Measurements from ENCODE around the gene RANGRF.
A peak's percentile ranks its signal among the peaks of the same experiment; 100 is the strongest.

The RANGRF gene

DNA sequence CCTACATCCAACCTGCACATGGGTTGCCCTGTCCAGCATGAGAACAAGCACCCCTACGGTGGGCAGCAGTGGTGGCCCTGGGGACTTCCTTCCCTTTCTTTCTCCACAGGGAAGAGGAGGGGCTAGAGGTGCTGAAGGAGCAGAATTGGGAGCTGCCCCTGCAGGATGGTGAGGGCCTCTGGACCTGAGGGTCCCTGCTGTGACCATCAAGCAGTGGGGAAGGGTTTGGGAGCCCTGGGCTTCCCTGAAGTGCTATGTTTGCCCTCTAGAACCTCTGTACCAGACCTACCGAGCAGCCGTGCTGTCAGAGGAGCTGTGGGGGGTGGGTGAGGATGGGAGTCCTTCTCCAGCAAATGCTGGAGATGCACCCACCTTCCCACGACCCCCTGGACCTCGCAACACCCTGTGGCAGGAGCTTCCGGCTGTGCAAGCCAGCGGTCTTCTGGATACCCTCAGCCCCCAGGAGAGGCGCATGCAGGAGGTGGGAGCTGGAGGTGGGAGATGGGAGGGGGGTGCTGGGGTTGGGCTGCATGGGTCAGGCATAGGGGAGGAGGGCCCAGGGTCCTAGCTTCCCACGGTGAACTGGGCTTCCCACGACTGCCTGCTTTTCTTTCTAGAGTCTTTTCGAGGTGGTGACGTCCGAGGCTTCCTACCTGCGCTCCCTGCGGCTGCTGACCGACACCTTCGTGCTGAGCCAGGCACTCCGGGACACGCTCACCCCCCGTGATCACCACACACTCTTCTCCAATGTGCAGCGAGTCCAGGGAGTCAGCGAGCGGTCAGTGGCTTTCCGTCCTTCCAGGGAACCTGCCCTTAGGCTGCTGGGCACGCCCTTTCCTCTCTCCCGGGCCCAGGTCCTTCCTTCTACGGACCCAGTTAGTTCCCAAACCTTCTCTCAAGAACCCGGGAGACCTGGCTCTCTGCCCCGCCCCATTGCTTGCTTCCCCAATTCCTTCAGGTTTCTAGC is 26.6 kb downstream of the RANGRF start:
- DNase-seq (ENCODE audit: low spot score): no peak

DNA sequence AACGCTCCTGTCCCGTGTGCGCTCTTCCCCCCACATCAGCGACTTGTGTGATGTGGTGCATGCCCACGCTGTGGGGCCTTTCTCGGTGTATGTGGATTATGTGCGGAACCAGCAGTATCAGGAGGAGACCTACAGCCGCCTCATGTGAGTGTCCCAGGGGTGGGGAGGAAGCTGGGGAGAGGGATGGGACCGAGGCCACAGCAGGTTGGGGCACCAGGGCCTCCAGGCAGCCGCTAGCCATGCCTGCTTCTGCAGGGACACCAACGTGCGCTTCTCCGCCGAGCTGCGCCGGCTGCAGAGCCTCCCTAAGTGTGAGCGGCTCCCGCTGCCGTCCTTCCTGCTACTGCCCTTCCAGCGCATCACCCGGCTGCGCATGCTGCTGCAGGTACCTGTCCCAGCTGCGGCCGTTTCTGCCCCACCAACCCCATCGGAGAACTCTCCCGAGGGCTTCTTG is 27.3 kb downstream of the RANGRF start:
- no peak for DNase-seq (ENCODE audit: low spot score)

DNA sequence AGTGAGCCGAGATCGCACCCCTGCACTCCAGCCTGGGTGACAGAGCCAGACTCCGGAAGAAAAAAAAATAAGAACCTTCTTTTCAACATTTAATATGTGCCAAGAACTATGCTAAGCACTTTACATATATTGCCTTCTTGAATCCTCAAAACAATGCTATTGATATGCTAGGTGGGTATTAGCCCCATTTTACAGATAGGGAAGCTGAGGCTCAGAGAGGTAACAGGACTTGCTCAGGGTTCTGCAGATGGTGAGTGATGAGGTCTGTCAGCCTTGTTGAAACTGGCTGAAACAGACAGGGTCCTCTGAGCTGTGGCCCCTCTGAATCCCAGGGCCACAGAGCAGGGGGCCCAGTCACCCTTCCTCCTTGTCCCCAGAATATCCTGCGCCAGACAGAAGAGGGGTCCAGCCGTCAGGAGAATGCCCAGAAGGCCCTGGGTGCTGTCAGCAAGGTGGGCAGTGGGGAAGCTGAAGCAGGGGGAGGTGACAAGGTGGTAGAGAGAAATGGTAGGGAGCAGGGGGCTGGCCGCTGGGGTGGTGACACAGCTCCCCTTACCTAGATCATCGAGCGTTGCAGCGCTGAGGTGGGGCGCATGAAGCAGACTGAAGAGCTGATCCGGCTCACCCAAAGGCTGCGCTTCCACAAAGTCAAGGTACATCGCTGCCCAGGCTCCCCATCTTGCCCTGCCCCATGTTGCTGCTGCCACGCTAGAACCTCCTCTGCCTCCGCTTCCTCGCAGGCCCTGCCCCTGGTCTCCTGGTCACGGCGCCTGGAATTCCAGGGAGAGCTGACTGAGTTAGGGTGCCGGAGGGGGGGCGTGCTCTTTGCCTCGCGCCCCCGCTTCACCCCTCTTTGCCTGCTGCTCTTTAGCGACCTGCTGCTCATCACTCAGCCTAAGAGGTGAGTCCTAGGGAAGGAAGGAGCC is 29.8 kb downstream of the RANGRF start:
- no peak for DNase-seq (ENCODE audit: low spot score)

DNA sequence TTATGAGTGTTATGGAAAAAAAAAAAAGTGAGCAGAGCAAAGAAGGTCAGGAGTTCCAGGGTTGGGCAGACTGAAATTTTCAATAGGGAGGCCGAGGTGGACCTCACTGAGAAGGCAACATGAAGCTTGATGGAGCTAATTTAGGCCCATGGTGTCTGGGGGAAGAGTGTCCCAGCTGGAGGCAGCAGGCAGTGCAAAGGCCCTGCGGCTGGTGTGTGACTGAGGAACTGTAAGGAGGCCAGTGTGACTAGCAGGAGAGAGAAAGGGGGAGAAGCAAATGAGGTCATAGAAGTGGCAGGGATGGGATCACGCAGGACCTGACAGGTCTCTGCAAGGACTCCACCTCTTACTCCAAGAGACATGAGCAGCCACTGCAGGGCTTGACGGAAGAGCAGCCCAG is 31.8 kb downstream of the RANGRF start:
- DNase-seq (ENCODE audit: low spot score): no peak

DNA sequence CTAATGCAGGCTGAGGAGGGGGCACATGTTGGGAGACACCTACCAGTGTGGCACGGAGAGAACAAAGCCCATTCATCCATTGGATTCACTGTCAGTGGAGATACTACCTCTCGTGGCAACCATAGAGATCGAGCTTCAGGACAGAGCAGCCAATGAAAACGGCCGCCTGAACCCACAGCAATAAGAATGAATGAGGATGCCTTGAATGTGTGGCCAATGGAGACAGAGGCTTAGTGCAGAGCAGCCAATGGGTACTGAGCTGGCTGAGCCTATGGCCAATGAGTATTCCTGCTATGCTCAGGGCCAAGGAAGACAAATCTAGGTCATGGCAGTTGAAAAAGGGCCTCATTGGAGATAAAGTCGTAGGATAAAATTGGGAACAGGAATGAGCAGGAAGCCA is 32.5 kb downstream of the RANGRF start:
- no peak for DNase-seq (ENCODE audit: low spot score)

DNA sequence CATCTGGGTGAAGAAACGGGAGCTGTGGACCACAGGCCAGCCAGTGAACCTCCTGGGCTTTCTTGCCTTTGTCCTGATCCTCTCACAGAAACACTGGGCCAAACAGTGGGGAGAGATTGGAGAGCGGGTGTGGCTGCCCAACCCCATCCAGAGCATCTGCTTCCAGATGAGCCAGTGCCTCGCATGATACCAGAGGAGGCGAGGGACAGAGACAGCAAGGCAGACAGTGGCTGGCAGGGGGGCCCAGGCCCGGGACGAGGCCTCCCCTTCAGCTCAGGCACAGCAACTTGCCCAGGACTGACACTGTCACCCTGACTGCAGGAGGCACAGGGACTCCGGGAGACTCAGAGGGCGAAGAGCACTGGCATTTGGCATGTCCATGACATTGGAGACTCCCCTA is 33.6 kb downstream of the RANGRF start:
- DNase-seq (ENCODE audit: low spot score): no peak

DNA sequence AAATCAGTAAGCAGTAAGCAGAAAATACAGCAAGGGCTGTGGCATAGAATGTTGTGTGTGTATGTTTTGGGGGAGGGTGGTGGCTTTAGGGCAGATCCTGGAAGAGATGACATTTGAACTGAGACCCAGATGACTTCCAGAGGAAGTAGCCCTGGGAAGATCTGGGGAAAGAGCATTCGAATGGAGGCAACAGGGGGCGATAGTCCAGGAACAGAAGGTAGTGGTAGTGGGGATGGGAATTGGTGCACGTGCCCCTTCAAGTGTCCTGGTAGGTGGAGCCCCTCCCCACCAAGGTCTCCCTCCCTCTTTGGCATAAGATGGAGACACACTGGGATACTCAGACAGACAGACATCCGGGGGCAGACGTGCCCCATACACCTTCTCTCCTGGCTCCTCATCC is 35.7 kb downstream of the RANGRF start:
- no peak for DNase-seq (ENCODE audit: low spot score)

DNA sequence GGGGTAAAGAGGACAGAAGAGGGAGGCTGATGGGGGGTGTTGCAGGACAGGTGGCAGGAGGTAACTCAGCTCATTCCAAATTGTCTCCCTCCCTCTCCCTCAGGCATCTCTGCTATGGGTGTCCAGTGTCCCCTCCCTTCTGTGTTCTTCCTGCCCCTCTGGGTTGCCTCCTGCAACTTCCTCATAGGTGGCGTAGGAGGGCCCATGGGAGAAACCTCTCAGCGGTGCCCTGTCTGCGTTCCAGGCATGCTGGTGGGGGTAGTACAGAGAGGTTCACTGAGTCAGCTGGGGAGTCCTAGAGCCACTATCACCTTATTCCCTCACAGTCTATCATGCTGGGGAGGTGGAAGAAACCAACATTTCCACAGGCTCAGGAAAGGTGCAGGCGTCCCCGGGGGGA is 36.5 kb downstream of the RANGRF start:
- DNase-seq (ENCODE audit: low spot score): no peak

DNA sequence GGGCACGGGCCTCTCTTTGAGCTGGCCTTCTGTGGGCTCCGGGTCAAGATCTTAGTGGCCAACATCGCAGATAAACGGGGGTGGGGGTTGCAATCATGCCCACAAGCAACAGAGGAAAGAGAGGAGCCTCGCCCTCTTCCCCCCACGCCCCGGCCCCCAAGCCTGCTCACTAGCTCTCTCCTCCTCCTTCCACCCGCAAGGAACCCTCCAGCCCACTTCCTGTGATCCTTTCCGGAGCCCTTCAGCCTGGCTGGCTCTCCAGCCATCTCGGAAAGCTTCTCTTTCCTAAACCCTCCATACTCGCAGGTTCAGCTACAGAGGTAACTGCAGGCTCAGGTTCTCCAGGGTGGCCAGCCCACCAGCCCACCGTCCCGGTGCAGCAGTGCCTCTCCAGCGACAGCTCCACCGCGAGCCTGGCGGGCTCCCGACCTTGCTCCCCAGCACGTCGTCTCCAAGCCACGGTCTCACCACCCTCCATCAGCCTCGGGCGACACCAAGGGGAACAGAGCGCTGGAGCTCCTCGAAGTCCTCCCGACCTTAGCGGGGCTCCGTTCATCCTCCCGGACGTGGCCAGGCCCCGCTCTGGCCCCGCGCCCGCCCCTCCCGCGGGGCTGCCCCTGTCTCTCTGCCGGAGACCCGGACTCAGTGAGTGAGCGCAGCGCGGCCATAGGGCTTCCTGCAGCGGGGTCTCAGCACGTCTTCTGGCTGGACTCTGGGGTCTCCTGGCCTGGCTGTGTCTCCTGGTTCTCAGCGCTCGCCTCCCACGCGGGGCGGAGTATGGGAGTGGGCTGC is 38.2 kb downstream of the RANGRF start:
- peak; percentile 71 for DNase-seq (ENCODE audit: low spot score)

DNA sequence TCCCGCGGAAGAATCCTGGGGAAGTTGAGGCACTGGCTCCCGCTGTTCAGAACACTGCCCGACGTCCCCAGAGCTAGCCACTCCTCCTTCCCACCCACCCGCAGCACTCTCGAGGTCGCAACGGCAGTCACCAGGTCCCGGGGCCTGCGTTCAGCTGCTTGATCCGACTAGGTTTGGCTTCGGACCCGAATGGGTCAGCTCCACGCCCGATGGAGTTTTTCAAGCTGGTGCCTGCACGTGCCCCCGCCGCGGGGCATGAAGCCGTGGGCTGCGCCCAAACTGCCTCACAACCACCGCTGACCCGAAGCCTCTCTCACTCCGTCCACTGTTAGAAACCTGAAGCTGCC is 38.8 kb downstream of the RANGRF start:
- DNase-seq (ENCODE audit: low spot score): no peak

DNA sequence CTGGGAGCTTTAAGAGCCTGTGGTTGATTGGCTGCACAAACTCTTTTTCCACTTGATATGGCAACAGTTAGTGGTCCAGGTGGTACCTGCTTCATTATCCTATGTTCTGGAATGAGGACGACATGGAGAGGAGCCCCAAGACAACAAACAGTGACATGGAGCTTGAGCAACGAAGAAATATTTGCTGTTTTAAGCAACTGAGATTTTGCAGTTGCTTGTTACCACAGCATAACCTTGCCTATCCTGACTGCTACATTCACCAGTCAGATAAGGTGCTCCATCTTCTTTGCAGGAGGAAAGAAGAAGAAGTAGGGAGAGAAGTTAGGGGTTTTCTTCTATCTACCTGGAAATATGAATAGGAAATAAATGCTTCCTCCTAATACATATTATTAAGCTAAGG is 43.7 kb downstream of the RANGRF start:
- DNase-seq (ENCODE audit: low spot score): no peak

DNA sequence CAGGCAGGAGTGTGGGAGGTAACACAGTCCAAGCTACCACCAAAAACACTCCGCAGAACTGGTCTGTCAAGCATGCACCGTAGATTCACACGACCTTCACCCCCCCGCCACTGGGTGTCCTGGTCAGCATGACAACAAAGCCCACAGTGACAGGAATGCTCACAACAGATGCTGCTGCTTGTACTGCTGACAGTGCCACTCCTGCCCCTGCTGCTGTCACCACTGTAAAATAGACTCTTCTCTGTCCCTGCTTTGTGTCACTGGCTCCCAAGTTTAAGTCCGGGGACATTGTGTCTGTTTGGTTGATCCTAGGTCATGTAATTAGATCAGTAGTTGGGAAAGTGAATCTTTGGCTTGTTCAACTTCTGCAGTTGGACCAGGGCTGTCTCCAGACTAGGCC is 44.2 kb downstream of the RANGRF start:
- no peak for DNase-seq (ENCODE audit: low spot score)

DNA sequence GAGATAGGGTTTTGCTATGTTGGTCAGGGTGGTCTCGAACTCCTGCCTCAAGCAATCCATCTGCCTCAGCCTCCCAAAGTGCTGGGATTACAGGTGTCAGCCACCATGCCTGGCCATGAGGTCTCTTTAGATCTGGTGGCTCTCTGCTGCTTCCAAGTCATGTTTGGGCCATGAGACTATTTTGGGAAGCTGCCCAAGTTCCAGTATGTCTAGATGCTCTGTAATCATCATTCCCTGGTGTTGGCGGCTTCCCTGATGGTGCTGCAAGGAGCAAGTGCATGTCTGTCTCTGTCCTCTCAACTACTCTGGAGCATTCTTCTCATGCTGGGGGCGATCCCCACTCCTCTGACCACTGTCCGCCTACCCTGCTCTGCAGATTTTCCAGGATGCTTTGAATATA is 44.8 kb downstream of the RANGRF start:
- no peak for DNase-seq (ENCODE audit: low spot score)

DNA sequence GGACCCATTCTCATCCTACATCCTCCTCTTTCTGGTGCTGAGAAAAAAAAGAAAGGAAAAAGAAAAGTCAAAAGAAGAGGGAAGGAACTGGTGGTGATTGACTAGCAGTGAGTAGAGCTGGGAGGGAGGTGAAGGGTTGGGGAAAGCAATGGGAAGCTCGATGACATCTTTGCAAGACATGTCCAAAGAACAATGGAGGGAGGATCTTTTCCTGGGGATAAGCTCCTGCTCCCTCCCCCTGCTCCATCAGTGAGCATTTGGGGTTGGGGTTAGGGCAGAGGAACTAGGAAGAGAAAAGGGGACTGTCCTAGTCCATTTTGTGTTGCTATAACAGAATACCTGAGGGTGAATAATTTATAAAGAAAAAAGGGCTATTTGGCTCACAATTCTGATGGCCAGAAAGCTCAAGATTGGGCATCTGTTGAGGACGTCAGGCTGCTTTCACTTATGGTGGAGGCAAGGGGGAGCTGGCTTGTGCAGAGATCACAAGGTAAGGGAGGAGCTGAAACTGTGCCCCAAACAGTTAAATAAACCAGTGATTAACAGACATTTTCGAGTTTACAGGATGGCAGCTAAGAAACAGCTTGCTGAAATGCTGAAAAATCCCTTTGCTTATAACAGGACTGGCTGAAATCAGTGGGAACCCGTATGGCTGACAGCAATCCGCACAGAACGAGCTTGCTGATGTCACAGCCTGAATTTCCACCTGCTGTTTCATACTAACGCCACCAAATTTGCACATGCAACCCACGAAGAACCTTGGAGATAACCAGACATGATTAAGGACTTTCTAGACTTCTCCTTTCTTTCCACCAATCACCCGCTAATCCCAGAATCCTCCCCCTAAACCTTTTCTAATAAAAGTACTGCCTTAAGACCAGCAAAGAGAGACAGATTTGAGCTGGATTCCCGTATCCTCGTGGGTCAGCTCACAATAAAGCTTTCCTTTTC is 49.6 kb downstream of the RANGRF start:
- DNase-seq (ENCODE audit: low spot score): no peak

DNA sequence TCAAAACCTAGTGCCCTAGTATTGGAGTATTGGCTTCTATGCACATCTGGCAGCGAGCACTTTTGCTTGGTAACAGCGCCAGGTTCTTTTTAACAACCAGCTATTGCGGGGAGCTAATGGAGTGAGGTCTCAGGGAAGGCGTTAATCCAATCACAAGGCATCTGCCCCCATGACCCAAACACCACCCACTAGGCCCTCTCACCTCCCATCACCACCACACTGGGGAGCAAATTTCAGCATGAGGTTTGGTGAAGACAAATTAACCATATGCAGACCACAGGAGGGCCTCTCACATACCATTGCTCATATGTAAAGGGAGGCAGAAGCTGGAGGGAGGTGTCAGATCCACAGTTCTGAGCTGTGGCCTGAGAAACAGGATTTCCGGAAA is 50.3 kb downstream of the RANGRF start:
- DNase-seq (ENCODE audit: low spot score): no peak

DNA sequence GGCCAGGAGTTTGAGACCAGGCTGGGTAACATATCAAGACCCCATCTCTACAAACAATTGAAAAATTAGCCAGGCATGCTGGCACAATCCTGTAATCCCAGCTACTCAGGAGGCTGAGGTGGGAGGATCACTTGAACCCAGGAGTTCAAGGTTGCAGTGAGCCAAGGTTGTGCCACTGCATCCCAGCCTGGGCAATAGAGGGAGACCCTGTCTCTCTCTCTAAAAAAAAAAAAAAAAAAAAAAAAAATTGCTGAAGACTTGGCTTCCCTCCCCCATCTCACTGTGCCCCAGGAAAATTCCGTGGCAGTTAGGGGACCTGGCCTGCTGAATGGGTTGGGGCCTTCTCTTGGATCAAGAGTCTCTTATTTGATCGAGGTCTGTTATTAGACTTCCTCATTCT is 51.1 kb downstream of the RANGRF start, which contains the start of gene ODF4:
Gene ODF4, plus strand, starts transcription at position 301 of the 400 bp plus-strand sequence. CDS start 212 bp downstream, outside the sequence.
- no peak for DNase-seq (ENCODE audit: low spot score)
